A549 (cell line): ENCODE measurements around the gene CILP2. TPM values are rescaled to one million over a fixed set of nuclear protein-coding genes. Genes with fewer than 3 reads are reported as not detected.

Experiments
- ATAC-seq, 2 experiments: fragments of 200-7000 bp in 1 of 2; fragments of >200 bp in 1 of 2; cut with Nextera tagmentation in 1 of 2; cut with Tn5 transposase in 1 of 2; 3 replicates each; pipeline versions ENCODE4 v1.8.0 to v1.9.1; 2018 to 2020; ENCODE audit warnings: mild to moderate bottlenecking in 1 of 2, moderate library complexity in 1 of 2
- CTCF ChIA-PET: fragments of 300-600 bp; sonication (Branson Sonifier 250); formaldehyde crosslinking; extraction: SDS; loops from one replicate; lab custom pipeline; 2021; ENCODE audit warnings: antibody characterized with exemption, inconsistent platforms; lab: Yijun Ruan, JAX
- POLR2A ChIA-PET: fragments of 350-600 bp; formaldehyde crosslinking; extraction: SDS; loops from one replicate; lab custom pipeline; 2021; ENCODE audit warnings: antibody characterized with exemption, inconsistent platforms; lab: Yijun Ruan, JAX
- DNase-seq, 2 experiments: peaks; one replicate each; pipeline versions ENCODE4 v3.0.0 to v3.0.0-alpha.2; 2011 to 2016; ENCODE audit warnings: low read depth in 1 of 2, low spot score in 1 of 2
- FAIRE-seq: peaks from 2 replicates; lab custom pipeline; 2011; peaks lifted over from hg19 to GRCh38; lab: Jason Lieb, UNC
- H3K27ac ChIP-seq, 2 experiments: fragments of >200 bp; sonication (Bioruptor Twin); formaldehyde crosslinking; 3 replicates each; pipeline ENCODE4 v1.5.1; 2016 to 2017
- H3K4me1 ChIP-seq: fragments of >200 bp; sonication (Bioruptor Twin); formaldehyde crosslinking; 3 replicates; pipeline ENCODE4 v1.6.1; 2016
- H3K4me2 ChIP-seq: fragments of >200 bp; sonication (Bioruptor Twin); formaldehyde crosslinking; 3 replicates; pipeline ENCODE4 v1.6.1; 2016
- H3K4me3 ChIP-seq: fragments of >200 bp; sonication (Bioruptor Twin); formaldehyde crosslinking; 3 replicates; pipeline ENCODE4 v1.5.1; 2016
- H3K9me3 ChIP-seq: fragments of >200 bp; sonication (Bioruptor Twin); formaldehyde crosslinking; 3 replicates; pipeline ENCODE4 v1.6.1; 2016
- BCL3 ChIP-seq: fragments of >200 bp; sonication (Bioruptor Twin); formaldehyde crosslinking; IDR thresholded peaks from 3 replicates; pipeline ENCODE4 v1.6.1; 2016
- CTCF ChIP-seq: fragments of >200 bp; sonication (Bioruptor Twin); formaldehyde crosslinking; IDR thresholded peaks from 3 replicates; pipeline ENCODE4 v1.5.1; 2016
- EP300 ChIP-seq, 2 experiments: fragments of >200 bp; sonication (Bioruptor Twin); formaldehyde crosslinking; IDR thresholded peaks; 2 replicates in 1 of 2; 3 replicates in 1 of 2; pipeline ENCODE4 v1.6.1; 2016 to 2017
- ESRRA ChIP-seq: fragments of 150-350 bp; IDR thresholded peaks from 2 replicates; pipeline ENCODE4 v1.6.1; 2014; ENCODE audit warnings: mild to moderate bottlenecking, low read length, borderline replicate concordance
- FOSL2 ChIP-seq, 2 experiments: fragments of 450-650 bp in 1 of 2; fragments of >200 bp in 1 of 2; sonication (Bioruptor Twin) in 1 of 2; formaldehyde crosslinking; IDR thresholded peaks; 2 replicates each; pipeline versions ENCODE4 v1.5.0 to v1.6.1; 2016 to 2020; ENCODE audit warnings: mild to moderate bottlenecking in 1 of 2, moderate library complexity in 1 of 2
- HES2 ChIP-seq: fragments of >200 bp; sonication (Bioruptor Twin); formaldehyde crosslinking; IDR thresholded peaks from 2 replicates; pipeline ENCODE4 v1.6.1; 2016
- HEYL ChIP-seq: fragments of 250-450 bp; sonication (Bioruptor Pico); IDR thresholded peaks from 2 replicates; pipeline ENCODE4 v1.8.0; 2021; ENCODE audit warnings: mild to moderate bottlenecking, moderate library complexity
- HOXA7 ChIP-seq: fragments of 250-450 bp; sonication (Bioruptor Pico); IDR thresholded peaks from 2 replicates; pipeline ENCODE4 v1.5.0; 2020; ENCODE audit warnings: mild to moderate bottlenecking, moderate library complexity
- HOXB13 ChIP-seq: fragments of 250-450 bp; sonication (Bioruptor Pico); IDR thresholded peaks from 2 replicates; pipeline ENCODE4 v1.5.0; 2020; ENCODE audit warnings: low read depth, mild to moderate bottlenecking, moderate library complexity
- MAZ ChIP-seq: fragments of 150-350 bp; IDR thresholded peaks from 2 replicates; pipeline ENCODE4 v1.6.1; 2014; ENCODE audit warnings: antibody characterized with exemption, low read depth, low read length, borderline replicate concordance
- NR3C1 ChIP-seq: fragments of >200 bp; sonication (Bioruptor Twin); formaldehyde crosslinking; IDR thresholded peaks from 3 replicates; pipeline ENCODE4 v1.6.1; 2017
- REST ChIP-seq: fragments of 200-600 bp; sonication (generic); IDR thresholded peaks from 2 replicates; pipeline ENCODE4 v1.6.1; 2016; ENCODE audit warnings: antibody characterized with exemption, mild to moderate bottlenecking, moderate library complexity
- RNF2 ChIP-seq: fragments of 200-600 bp; sonication (generic); IDR thresholded peaks from 2 replicates; pipeline ENCODE4 v1.6.1; 2016; ENCODE audit warnings: low read depth, mild to moderate bottlenecking, antibody characterized with exemption, moderate library complexity, borderline replicate concordance
- SMC3 ChIP-seq: fragments of >200 bp; sonication (Bioruptor Twin); formaldehyde crosslinking; IDR thresholded peaks from 3 replicates; pipeline ENCODE4 v1.6.1; 2018; ENCODE audit warnings: inconsistent platforms
- USF2 ChIP-seq: fragments of 450-650 bp; IDR thresholded peaks from 2 replicates; pipeline ENCODE4 v1.6.1; 2014; ENCODE audit warnings: antibody characterized with exemption
- ZFP36 ChIP-seq: fragments of 450-650 bp; IDR thresholded peaks from 2 replicates; pipeline ENCODE4 v1.6.1; 2014; ENCODE audit warnings: borderline replicate concordance; ENCODE audit not compliant: partially characterized antibody
- WGBS: methylation state at CpG from one replicate; pipeline ENCODE4 v1.1.6; 2017; ENCODE audit errors: missing lambda C conversion rate; 5-methylcytosine and 5-hydroxymethylcytosine counted together
- polyA plus RNA-seq, 4 experiments: library from polyadenylated mRNA; depleted of rRNA in 3 of 4; stranded (reverse); fragments of >200 nt; fragmentation: RNase III in 1 of 4; extraction: RNeasy Plus Mini Kit Qiagen cat#74134 plus additional on column Dnase treatment in 1 of 4; gene quantifications; 2 replicates in 3 of 4; 3 replicates in 1 of 4; pipeline ENCODE4 v1.2.3, GENCODE V29; 2011 to 2017

CILP2 gene
- polyA plus RNA-seq, 2 of the 4 experiments (the other 2 are of a cell fraction): 0.17 TPM

GRCh38 chr19:19552798-19553197 is 14.7 kb downstream of the CILP2 start:
- CTCF ChIA-PET: interaction anchor here (0.7 to 12.3 kb wide), 9 partner anchors 16 to 91 kb away, joined by 3 to 79 read pairs (median 6); partner anchors contain the start of genes GMIP and YJEFN3
- Histone ChIP-seq H3K4me1 (no peaks in the 10 kb centered on the region), H3K9me3 (no peaks in the 10 kb centered on the region), H3K4me3 (no peak overlapping the region)
- POLR2A ChIA-PET: no interaction called here
- DNase-seq: peak; percentile 47 to 58
- ATAC-seq: peak; percentile 81 to 88
- 7% methylated on average over 2 of the region's 6 CpGs for WGBS
- TF ChIP-seq NR3C1: no peak
- no peak for TF ChIP-seq SMC3
- TF ChIP-seq ZFP36: peak; percentile 66
- no peak for TF ChIP-seq HES2
- TF ChIP-seq, all 56 proteins: peak for 1
- Histone ChIP-seq H3K4me2 (no peak overlapping the region), H3K27ac (no peak overlapping the region)
- no peak for FAIRE-seq

- 88% methylated on average over 10 of the region's 10 CpGs for WGBS
- Histone ChIP-seq H3K4me3 (no peak overlapping the region), H3K4me2 (no peak overlapping the region), H3K4me1 (no peaks in the 10 kb centered on the region), H3K9me3 (no peaks in the 10 kb centered on the region), H3K27ac (no peak overlapping the region)
- CTCF ChIA-PET: interaction anchor here (0.7 to 12.3 kb wide), 17 partner anchors 8 to 90 kb away, joined by 3 to 79 read pairs (median 4); partner anchors contain the start of genes GMIP and YJEFN3
- POLR2A ChIA-PET: no interaction called here
- TF ChIP-seq REST: no peak
- TF ChIP-seq CTCF: no peak
- no peak for TF ChIP-seq RNF2
- TF ChIP-seq HOXA7: no peak
- TF ChIP-seq BCL3: no peak
- no peak for TF ChIP-seq MAZ
- no peak for TF ChIP-seq HES2
- no peak for TF ChIP-seq USF2
- TF ChIP-seq HOXB13 (CRISPR knock-in tag): no peak
- TF ChIP-seq HEYL: no peak
- no peak for TF ChIP-seq ESRRA
- TF ChIP-seq EP300 (IDR thresholded peaks at IDR 0.05): no peak
- no peak for TF ChIP-seq FOSL2 (IDR thresholded peaks at IDR 0.05)
- TF ChIP-seq FOSL2 (CRISPR knock-in tag; IDR thresholded peaks at IDR 0.05): no peak
- FAIRE-seq: no peak
- no peak for DNase-seq
- no peak for ATAC-seq
Observed at GRCh38 chr19:19553670-19554069, 15.6 kb downstream of the CILP2 start.
